ENCODE results near the gene ASCC2.

GRCh38 chr22:29748248-29748893 is 89.7 kb downstream of the ASCC2 start:
- no peak for TF ChIP-seq POLR2A (IDR thresholded peaks at IDR 0.05)
- TF ChIP-seq EP300 (IDR thresholded peaks at IDR 0.05), result no peak
- TF ChIP-seq CTCF (IDR thresholded peaks at IDR 0.05), result no peak
